GM18505 (cell line): ENCODE data around the gene CALD1.

Experiments
- ATAC-seq: cut with Tn5 transposase; IDR thresholded peaks from one replicate; pipeline ENCODE4 v1.9.1; 2021; ENCODE audit not compliant: unreplicated experiment
- POLR2A ChIP-seq: IDR thresholded peaks from 4 replicates; pipeline ENCODE4 v1.6.1; 2011; ENCODE audit warnings: borderline replicate concordance; ENCODE audit not compliant: insufficient read depth, insufficient read length; ENCODE audit errors: extremely low read depth

The CALD1 gene

DNA sequence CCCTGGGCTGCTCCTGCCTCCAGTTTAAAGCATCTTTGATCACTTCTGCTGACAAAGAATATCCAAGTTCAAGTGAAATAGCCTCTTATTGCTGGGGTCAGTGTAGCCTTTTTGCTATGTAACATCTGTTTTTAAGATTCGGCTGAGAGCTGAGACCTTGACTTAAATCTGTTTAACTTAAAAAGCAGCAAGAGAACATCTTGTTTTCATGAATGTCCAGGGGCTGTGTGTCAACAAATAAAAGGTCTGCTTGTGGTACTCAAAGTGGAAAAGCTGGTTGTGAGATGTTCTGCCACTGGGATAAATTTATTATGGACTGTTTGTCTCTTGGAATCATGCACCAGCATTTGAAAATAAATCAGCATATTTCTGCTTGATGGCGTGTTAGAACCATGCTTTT lies 73.2 kb downstream of the CALD1 start:
- ATAC-seq, result no peak
- no peak for TF ChIP-seq POLR2A

DNA sequence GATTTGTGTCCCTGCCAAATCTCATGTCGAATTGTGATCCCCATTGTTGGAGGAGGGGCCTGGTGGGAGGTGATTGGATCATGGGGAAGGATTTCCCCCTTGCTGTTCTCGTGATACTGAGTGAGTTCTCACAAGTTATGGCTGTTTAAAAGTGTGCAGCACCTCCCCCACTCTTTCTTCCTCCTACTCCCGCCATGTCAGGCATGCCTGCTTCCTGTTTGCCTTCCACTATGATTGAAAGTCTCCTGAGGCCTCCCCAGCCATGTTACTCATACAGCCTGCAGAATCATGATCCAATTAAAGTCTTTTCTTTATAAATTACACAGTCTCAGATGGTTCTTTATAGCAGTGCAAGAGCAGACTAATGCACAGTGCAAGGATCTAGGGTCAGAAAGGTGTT lies 75.4 kb downstream of the CALD1 start:
- TF ChIP-seq POLR2A, result no peak
- no peak for ATAC-seq

DNA sequence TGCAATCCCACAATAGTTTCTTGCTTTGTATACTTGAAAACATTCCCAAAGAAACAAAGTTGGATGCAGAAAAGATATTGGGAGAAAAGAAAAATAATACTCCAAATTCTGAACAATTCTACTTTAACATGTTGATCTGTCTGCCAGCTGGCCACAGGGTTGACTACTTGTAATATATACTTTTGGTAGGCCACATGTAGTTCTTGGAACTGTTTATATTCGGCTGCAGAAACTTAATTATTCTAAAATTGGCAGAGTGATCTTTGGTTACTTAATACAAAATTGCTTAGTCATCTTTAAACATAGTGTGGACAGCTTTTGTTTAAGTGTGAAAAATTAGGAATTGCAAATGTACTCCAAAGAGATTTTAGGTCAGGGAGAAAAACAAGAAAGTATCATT lies 76.0 kb downstream of the CALD1 start:
- ATAC-seq, result no peak
- no peak for TF ChIP-seq POLR2A

DNA sequence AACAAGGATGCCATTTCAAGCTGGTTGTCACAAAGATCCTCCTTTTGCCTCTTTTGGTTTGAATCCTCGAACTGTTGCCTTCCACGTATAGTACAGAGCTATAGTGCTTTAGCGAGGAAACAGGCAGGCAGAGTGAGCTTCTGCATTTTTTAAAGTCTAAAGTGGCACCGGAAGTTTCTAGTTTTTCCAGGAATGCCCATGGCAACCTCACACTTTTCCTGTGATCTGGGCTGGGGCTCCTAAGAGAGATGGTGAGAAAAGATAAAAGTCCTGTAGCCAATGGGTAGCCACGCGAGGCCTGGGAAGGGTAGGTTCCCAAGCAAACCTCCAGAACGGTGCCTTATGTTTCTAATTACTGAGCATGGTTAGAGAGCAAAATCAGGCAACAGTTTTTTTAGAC lies 76.7 kb downstream of the CALD1 start:
- no peak for TF ChIP-seq POLR2A
- ATAC-seq, result no peak

DNA sequence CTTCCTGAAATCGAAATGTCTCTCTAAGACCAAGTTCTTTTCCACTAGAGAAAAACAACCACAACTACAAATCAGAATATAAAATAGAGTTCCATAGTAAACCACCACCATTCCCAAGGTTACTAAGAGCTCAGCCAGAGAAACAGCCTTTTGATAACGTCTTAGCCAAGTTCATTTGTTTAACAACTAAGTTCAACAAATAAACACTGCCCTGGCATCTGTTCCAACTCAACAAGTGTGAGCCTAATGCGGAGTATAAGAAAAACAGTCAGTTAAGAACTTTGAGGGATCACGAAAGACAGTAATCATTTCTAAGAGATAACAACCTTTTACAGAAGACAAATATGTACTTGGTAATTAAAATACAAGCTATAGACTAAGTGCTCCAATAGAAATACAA lies 77.3 kb downstream of the CALD1 start:
- TF ChIP-seq POLR2A, result no peak
- ATAC-seq, result no peak

DNA sequence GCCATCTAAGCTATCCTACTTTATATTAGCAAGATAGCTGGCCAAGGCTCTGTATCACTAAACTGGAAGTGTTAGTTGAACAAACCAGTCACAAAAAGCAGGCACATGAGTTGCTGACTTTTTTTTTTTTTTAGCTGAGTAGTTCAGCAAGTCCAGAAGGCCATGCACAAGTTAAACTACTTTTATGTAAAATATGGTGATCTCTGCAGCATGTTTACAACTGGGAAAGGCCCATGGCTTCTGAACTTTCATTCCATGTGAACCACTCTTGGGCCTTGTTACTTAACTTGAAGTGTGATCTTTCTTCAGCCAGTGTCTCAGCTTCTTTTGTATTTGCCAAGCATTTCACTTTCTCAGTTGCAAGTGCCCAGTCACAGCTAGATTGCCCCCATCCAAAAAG lies 78.5 kb downstream of the CALD1 start:
- no peak for ATAC-seq

DNA sequence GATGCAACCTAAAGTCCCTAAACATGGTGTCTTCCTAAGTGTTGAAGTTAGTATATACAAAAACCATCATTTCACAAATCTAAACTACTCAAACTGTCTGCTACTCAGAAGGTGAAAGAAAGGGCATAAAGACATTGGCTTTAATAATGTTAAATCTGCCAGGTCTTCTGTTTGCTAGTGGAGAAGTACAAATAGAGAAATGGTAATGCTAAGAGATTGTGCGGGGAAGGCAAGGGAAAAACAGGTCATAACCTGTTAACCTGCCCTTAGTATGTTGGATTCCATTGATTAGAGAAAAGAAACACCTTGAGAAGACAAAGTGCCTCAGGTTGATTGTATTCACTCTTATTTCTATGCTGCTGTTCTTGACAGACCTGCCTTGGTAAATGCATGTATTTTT lies 80.3 kb downstream of the CALD1 start:
- no peak for TF ChIP-seq POLR2A
- ATAC-seq, result no peak

More for the DNA sequence above, 78.5 kb downstream of the CALD1 start:
- no peak for TF ChIP-seq POLR2A

DNA sequence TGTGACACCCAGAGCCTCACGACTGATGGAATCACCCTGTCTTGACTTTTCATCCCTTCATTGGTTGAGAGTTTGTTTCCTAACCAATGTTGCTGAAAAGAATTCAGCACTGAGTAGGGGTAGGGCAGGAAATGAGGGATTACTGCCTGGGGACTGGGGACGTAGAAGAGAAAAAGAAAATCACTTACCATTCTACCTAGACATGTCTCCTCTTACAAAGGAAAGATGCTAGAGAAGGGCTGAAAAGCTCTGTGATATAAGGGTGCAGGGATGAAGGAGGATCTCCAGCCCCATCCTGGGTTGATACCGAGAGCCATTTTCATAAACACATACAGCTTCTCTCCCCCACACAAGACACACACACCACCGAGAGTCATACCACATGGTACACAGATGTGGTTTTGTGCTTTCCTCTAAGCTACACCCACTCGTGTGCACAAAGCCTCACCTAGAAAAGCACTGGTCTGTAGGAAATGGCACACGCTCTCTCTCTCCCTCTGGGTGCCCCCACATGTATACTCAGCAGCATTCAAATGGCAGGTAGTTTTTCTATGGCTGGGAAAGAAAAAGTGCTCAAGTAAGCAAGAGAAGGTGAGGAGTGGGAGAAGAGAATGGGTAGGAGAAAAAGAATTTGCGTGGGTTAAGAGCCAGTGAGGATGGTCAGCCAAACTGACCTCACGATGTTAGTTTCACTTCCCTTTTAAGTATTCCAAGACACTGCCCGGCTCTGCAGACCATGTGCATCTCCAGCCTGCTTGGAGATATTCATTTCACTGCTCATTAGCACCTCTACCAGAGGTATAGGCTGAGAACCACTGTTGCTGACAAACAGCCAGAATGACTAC lies 85.8 kb downstream of the CALD1 start:
- ATAC-seq, result no peak
- no peak for TF ChIP-seq POLR2A

DNA sequence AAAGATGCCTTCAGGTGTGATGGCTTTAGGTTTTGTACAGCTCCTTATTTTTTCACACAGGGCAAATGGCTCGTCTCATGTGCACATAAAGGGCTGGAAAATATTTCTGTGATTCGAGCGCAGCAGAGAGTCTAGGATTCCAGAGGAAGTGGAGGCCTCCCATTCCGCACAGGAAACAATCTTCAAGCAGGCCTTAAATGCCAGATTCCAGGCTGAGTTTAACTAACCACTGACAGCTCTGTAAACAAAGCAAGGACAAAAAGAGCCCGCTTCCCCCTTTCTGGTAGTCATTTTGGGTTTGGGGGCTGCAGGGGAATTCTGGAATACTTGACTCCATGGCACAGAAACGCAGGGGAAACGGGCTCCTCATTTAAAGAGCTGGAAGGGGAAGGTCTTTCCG lies 87.2 kb downstream of the CALD1 start:
- no peak for TF ChIP-seq POLR2A

DNA sequence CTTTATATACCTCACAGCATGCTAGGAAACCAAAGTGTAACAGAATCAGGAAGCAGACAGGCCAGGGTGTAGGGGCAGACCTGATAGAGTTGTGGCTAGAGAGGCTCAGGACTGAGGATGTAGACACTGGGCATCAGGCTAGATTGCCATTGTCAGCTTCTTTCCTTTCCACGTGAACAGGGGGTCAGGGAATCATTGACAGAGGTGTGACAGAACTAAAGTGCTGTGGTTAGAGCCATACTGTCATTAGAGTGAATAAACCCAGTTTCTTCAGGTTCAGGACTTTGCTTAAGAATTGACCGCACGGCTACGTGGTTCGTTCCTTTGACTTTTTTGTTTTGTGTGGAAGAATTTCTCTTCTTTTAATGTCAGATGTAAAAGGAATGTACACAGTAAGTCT lies 90.7 kb downstream of the CALD1 start:
- no peak for ATAC-seq
- TF ChIP-seq POLR2A, result no peak

More for the DNA sequence above, 87.2 kb downstream of the CALD1 start:
- no peak for ATAC-seq

DNA sequence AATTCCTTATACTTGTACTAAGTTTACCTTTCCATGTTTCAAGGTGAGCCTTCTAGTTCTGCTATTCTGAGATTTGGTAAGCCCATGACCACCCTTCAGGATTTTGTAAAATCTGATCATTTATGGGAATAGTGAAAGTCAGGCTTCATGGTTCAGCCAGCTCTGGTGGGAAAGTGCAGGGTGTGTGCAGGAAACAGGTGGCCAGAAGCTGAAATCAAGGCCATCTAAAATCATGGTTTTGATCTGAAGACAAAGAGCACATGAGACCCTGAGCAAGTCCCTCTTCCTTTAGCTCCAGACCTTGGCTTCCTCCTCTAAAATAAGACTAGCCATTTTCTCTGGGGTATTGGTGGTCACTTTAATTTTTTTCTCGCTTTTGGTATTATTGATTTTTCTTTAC lies 91.3 kb downstream of the CALD1 start:
- ATAC-seq, result no peak
- TF ChIP-seq POLR2A, result no peak

DNA sequence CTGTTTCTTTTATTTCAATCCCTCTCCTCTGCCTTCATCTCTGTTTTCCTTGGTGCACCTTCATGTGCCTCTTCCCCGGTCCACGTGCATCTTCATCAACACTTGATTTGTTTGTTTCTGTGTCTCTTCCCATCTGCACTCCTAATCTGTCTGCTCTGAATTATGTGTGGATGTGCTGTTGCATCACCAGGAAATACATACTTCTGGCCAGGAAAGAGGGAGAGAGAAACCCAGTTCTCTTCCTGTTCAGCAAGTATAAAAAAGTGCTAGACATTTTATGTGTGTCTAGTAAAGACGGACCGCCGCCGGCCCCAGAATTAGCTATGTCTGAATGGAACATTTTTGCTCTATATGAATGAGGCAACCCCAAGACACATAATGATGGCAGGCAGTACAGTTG lies 93.8 kb downstream of the CALD1 start:
- ATAC-seq, result no peak
- TF ChIP-seq POLR2A, result no peak

DNA sequence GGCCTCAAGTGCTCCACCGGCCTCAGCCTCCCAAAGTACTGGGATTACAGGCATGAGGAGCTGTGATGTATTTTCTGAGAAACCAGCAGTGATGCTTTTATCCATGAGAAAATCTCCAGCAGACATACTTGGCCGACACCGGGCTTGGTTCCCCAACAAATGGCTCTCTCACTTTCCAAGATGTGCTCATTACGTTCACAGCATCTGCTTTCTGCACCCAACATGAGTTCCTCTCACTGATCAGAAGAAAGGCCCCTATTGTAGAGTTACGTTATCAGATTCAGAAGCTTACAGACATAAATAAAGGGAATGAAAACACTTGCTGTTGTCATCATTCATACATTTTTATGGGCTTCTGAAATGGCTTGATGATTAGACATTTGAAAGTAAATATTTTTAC lies 95.0 kb downstream of the CALD1 start:
- no peak for ATAC-seq
- no peak for TF ChIP-seq POLR2A

DNA sequence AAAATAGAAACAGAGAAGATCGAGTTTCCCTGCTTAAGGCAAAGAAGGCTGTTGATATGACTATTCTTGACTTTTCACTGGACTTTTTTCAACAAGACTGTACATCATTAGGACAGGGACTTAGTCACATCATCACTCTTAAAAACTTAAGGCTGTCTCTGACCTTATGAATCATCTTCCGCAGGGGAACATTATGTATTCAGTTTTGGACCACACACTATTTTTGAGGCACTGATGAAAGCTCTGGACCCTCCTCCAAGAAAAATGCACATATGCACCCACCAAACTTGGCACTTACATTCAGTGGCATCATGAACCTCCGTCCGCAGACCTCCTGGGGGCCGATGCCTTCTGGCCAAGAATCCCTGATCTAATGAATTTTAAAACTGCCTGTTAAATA lies 96.4 kb downstream of the CALD1 start:
- no peak for ATAC-seq
- TF ChIP-seq POLR2A, result no peak
